Measurements from ENCODE around the gene BCCIP.
A peak's percentile ranks its signal among the peaks of the same experiment; 100 is the strongest.

BCCIP gene

DNA sequence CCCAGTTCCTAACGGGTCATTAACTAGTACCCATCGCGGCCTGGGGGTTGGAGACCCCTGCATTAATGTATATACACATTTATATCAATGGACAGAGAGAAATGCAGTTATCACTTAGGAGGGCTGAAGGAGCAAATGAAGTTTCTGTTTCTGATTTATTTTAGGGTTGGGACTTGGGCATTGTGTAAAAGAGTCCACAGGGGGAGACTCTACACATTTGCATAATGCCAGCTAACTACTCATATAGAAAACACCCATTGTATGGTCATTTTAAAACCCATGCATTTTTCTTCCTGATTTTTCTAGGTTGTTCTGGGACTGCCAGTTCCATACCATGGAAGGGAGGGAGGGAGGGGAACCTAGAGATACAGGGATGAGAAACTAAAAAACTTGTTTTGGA is 23.5 kb downstream of the BCCIP start:
- no peak for DNase-seq

DNA sequence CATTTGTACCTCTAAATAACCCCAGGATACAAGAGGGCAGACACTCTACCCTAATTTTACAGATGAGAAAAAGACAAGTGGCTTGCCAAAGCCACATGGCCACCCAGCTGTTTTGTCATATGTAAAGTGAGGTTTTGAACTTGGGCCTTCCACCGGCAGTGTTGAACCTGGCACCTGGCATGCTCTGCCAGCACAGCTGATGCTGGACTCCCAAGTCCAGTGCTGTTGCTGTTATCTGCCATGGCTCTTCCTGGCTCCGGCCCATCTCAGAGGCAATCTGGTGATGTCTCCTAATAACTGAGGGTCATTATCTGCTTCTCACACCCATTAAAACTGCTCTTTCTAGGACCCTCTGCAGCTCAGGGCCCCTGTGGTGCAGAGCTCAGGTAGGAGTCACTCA is 25.0 kb downstream of the BCCIP start:
- DNase-seq: no peak

DNA sequence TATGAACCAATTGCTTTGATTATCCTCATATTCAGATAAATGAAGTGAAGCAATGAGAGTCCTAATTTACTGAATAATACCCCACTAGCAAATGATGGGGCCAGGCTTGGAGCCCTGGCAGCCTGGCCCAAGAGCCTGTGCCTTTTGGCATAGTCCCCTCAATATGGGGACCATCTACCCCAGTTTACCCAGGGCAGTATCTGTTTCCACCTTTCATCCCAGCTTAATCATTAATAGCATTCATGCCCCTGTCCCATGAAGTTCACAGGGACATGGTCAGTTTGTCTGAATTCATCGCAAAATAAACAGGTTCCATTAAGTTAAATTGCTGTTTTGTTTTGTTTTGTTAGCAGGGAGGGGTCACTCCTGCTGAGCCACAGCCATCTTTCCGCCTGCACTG is 25.5 kb downstream of the BCCIP start:
- DNase-seq: no peak

DNA sequence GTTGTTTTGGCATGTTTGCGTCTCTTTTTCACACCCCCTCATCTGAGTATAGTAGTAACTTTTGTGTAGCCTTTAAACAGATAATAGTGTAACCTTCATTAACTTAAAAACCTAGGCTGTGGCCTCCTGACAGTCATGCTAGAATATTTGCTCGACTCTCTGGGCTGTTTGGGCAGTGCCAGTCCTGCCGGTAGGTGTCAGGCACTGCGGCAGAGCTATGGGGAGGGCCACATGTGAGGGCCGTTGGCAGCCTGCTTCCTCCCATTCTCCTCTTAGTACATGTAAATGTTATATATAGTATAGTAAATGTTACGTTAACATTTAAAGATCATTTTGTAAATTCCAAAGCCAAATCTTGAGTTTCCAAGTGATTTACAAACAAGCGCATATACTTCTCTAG is 26.1 kb downstream of the BCCIP start:
- DNase-seq: no peak

DNA sequence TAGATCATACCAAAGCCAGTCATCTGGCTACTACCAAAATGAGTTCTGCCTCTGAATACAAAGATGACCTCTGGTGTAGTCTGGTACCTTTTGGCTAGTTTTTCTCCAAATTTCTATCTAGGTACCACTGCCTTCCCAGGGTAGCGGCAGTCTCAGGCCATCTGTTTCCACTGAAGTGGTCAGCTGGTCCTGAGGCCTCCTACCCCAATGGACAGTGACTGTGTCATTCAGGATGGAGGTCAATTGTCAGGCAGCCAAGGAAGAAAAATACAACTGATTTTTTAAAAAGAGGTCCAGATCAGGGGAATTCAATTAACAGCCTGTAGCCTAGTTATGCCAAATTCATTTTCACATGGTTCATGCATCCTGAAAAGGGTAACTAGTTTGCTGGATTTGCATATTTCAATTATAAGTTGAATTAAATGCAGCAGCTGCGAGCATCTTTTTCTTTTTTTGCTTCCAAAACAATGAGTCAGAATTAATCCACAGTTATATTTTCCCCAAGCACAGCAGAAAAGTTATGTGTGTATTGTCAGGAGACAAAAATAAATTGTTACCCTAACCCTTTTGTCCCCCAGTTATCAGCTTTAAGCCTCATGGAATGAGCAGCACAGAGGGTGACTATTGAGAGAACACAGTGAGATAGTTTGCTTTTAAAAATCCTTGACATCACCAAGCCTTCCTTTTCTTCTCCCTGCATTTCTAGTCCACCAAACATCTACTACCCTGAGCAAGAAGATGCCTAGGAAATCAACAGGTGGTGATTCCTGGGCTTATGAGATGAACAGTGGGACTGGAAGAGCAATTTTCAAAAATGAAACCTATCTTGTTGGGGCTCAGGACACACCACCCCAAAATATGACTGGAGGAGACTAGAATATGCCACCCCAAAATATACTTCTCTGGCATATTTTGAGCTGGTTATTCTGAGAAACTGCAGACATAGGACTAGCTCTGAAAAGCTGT is 27.7 kb downstream of the BCCIP start:
- no peak for DNase-seq

DNA sequence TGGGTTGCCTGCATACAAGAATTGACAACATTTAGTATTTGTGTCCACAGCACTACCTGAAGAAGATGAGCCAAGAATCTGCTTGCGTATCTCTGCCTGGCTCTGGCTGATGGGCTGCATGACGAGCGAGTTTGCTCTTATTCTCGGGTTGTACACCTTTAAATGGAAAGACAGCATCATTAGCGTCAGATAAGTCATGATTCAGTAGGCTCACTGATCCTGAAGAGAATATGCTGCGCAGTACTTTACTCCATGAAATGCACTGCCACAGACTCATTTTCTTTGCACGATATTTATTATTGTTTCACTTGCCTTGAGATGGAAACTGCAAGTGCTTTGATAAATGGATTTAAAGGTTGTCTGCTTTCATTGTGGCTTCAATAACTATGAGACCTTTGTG is 29.1 kb downstream of the BCCIP start:
- DNase-seq: no peak

DNA sequence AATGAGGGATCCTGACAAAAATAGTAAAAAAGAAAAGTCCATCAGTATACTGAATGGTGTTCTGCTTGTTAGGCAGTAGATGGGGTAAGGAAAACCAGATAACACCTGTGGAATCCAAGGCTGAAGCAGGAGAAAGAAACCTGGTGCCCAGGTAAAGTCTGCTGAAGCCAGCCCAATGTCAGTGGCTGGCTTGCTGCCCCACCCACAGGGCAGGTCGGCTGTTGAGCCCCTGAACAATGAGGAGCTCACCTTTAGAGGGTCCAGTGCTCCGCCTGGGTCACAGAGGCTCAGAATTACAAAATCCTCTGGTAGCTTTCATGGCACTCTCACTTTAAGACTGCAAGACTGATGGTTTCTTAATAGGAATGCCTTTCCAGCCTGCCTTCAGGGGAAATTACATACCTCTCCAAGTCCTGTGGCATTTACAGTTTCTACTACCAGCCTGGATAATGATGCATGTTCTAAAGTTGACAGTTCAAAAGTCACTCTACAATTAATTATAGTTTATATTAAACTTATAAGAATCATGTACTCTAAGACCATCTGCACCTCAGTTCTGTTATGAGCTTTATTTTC is 33.9 kb downstream of the BCCIP start:
- no peak for DNase-seq

DNA sequence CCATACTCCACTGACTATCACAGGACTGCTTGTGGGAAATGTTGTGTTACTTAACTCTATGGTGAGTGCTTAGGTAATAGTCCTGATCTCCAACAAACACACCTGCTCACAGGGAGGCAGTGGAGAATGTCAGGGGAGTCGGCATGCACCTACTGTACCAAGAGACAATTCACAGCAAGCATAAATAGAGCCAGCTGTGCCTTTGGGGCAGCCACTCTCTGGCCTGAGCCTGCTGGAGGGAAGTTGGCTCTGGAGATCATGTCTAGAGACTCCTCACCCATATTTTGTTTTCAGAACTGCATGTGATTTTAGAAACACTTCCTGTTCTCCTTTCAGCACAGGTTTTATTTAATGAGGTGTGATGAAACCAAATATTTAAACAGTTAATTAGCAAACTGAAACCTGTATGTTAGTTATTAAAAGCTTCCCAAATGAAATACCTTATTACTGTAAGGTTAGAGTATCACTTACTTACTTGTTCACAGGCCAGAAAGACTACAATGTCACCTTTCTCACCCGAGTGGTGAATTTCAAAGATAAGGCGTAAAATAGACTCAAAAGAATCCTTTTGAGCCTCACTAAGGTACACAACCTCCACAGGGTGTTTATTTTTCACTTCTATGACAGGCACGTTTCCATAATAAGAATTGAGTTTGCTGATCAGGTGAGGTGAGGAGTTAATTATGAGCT is 35.9 kb downstream of the BCCIP start:
- no peak for DNase-seq

DNA sequence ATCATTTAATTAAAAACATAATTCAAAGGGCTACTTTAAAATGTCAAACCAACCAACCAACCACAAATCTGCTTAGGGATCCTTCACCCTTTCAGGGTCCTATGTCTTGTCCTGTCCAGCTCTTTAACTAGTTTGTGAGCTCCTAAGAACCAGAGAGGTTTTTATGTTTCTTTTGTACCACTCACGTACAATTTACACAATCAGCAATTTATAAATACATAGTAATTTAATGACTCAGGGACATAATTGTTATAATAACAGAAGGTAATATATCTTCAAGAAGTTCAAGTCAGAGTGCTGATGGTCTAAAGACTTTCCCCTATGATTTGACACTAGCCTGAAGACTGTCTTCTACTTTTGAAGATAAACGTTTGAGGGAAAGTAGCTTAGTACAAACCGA is 41.8 kb downstream of the BCCIP start:
- DNase-seq: no peak

DNA sequence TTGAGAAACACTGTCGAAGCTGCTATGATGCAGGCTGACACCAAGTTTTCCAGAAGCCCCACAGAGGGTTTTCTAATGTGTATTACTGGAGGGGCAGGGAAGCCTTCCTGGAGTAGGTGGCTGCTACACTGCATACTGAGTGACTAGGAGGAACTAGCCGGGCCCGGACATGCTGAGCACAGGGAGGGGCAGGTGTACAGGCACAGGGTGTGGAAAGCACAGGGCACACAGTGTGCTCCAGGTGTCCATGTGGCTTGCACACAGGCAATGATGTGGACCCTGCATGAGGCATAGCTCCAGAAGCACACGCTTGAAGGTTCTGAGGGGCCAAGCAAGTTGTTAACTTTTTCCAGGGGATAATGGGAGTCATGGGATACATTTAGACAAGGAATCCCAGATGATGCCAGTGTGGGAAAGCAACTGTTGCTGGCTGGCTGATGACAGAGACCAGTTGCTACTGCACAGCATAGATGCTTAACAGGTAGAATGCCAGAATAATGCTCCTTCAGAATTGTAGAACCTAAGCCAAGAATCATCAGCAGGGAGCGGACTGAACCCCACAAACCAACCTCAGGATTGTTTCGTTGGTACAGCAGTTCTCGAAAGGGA is 43.2 kb downstream of the BCCIP start:
- no peak for DNase-seq

DNA sequence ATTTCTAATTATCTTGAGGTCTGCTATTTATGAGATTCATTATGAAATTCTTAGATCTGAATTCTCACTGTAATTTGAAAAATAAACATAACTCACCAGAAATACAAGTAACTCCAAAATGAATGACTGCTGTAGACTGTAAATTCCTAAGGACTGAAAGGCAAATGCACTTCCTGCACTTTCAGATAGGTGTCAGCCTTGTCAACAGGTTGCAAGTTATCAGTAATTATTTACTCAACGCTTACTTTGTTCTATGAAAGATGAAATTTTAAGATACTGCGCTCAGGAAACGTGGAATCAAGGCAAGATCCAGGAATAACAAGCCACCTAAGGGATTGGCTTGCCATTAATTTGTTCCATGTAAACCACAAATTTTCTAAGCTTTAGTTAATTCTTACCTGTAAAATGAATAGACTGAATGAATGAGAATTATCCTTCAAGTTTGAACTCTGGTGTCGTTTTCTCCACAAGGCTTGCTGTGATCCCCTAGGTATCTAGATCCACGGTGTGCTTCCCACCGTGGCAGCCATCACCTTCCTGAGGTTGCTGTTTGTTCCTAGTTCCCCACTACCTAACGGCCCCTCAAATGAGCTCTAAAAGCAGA is 45.1 kb downstream of the BCCIP start:
- peak; percentile 70 for DNase-seq

DNA sequence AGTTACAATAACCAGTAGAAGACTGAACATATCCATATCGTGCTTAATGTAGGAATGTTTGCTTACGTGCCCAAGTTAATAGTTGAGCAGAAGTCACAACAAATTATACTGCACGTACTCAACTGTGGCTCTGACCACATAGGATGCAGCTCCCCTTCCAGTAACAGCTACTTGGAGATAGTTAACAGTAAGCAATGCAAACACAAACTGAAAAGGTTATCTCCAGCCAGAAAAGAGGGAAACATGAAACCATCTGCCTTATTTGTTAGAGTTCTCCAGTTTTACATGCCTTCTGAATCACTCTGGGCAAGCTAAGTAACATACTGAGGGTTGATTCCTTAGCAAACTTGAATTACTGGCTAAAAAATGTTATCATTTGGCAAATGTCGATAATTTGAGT is 48.0 kb downstream of the BCCIP start:
- DNase-seq: no peak

DNA sequence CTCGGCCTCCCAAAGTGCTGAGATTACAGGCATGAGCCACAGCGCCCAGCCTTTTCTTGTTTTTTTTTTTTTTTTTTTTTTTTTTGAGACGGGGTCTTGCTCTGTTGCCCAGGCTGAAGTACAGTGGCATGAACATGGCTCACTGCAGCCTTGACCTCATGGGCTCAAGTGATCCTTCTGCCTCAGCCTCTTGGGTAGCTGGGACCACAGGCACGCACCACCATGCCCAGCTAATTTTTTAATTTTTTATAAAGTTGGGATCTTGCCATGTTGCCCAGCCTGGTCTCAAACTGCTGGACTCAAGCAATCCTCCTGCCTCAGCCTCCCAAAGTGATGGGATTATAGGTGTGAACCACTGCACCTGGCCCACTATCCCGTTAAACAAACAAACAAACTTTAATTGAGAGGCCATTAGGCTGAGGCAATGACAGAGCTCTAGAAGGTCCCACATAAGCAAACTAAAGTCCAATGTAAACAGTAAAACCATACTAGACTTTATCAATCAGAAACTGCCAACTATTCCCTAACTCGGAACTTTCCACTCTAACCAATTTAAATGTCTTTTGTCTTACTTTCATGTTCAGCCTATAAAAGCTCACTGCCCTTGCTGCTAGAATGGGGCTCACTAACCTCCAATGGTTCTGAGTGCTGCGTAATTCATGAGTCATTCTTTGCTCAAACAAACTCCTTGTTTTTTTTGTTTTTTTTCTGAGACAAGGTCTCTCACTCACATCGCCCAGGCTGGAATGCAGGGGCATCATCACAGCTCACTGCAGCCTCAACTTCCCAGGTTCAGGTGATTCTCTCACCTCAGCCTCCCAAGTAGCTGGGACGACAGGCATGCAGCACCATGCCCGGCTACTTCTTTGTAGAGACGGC is 55.9 kb downstream of the BCCIP start:
- DNase-seq: no peak

DNA sequence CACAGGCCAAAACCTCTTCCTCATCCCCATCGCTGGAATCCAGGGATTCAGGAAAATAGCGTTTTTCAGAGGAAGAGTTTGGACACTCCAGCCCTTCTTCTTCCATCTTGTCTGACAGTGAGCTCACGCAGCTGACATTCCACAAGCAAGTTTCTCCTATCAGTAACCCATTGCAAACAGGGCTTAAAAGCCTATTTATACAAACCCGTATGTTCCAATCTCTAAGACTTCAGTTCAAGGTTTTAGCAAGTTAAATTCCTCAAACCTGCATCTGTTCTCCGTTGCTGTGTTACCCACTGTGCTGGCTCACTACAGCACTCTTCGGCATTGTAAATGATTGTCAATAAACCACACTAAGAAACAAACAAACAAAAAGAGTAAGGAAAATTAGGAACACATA is 57.4 kb downstream of the BCCIP start:
- no peak for DNase-seq

DNA sequence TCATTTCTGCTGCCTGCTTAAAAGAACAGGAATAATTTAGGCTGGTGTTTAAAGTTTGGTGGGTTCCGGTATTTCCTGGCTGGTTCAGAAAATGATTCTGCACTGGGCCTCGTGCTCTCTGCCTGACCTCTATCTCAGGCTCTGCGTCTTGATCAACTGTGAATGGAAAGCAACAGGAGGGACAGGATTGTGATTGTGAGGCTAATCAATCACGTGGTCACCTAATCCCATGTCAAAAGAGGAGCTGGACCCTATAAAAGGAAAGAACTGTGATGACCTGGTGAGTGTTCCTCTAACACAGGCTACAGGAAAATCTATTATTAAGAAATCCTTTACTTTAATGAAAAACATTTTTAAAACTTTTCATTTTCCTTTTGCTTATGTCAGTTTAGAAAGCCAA is 57.8 kb downstream of the BCCIP start, which contains the start of gene DHX32:
Gene DHX32 (minus strand): TSS at position 101 of the 400 bp plus-strand sequence. CDS start 468 bp downstream, outside the sequence.
- DNase-seq: no peak

DNA sequence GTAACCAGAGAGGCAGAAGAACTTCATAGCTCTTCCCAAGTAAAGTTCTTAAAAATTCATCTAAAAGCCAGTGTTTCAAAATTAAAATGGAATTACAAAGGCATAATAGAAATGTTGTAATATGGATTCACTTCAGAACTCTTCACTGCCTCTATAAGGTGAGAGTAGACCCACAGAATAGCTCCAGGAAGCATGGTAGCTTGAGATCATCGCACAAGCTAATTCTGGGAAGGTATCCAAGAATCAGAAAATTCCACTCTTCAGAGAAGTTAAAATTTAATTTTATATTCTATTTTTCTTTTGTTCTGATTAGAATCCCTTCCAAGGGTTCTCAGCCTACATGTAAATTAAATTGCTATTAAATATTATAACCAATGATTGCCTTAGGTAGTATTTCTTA is 59.2 kb downstream of the BCCIP start:
- no peak for DNase-seq

DNA sequence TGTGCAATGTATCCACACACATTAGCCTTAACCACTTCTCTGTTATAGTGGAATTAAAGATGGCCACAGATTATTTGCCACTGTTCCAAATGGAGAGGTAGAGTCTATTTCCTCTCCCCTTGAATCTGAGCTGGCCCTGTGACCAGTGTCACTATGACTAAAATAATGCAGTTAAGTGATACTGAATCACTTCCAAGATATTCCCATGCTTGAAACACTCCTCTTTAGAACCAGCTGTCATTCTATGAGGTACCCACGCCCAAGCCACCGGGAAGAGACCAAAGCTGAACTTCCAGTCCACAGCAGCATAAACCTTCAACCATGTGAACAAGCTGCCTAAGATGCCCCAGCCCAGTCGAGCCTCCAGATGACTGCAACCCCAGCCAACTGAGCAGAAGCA is 59.9 kb downstream of the BCCIP start:
- no peak for DNase-seq

All from OCI-M1 (cell line).